Endothelial cell of umbilical vein (primary cell): ENCODE results near the gene RUNX2.

Source experiments
- POLR2A ChIP-seq: IDR thresholded peaks from 2 replicates; pipeline ENCODE4 v1.6.1; 2012; ENCODE audit warnings: low read depth, mild to moderate bottlenecking, control low read depth, low read length
- TF ChIP-seq, protein P1 (sequence below), 2 donors: IDR thresholded peaks; 1 replicate in 1 of 2; 2 replicates in 1 of 2; pipeline ENCODE4 v1.5.1; 2011; ENCODE audit warnings: low read length in 2 of 2, mild to moderate bottlenecking in 2 of 2, moderate library complexity in 2 of 2, control low read depth in 1 of 2, inconsistent platforms in 1 of 2, low read depth in 1 of 2; ENCODE audit not compliant: insufficient read depth in 1 of 2; ENCODE audit errors: extremely low read depth in 1 of 2

- TF ChIP-seq, protein P1, sequence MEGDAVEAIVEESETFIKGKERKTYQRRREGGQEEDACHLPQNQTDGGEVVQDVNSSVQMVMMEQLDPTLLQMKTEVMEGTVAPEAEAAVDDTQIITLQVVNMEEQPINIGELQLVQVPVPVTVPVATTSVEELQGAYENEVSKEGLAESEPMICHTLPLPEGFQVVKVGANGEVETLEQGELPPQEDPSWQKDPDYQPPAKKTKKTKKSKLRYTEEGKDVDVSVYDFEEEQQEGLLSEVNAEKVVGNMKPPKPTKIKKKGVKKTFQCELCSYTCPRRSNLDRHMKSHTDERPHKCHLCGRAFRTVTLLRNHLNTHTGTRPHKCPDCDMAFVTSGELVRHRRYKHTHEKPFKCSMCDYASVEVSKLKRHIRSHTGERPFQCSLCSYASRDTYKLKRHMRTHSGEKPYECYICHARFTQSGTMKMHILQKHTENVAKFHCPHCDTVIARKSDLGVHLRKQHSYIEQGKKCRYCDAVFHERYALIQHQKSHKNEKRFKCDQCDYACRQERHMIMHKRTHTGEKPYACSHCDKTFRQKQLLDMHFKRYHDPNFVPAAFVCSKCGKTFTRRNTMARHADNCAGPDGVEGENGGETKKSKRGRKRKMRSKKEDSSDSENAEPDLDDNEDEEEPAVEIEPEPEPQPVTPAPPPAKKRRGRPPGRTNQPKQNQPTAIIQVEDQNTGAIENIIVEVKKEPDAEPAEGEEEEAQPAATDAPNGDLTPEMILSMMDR (IDR thresholded peaks at IDR 0.05; ENCODE audit: extremely low read depth in 1 of 2, insufficient read depth in 1 of 2, low read depth in 1 of 2, low read length in 2 of 2): no peak
- no peak for TF ChIP-seq POLR2A
Observed at GRCh38 chr6:45447716-45448115, 119.6 kb downstream of the RUNX2 start.
